Keratinocyte (primary cell): ENCODE measurements around the gene SAGE1. TPM values are rescaled to one million over a fixed set of nuclear protein-coding genes. Genes with fewer than 3 reads are reported as not detected.

Experiments used
- DNase-seq: peaks from one replicate; pipeline ENCODE4 v3.0.0-alpha.2; 2011; ENCODE audit warnings: low read depth, missing footprints, low spot score
- FAIRE-seq: peaks from 2 replicates; lab custom pipeline; 2011; peaks lifted over from hg19 to GRCh38; lab: Jason Lieb, UNC
- H2AFZ ChIP-seq: 2 replicates; pipeline ENCODE4 v1.6.0; 2012; ENCODE audit warnings: low read length, control low read depth, inconsistent platforms; ENCODE audit not compliant: control insufficient read depth
- H3K27ac ChIP-seq: 2 replicates; pipeline ENCODE4 v1.5.1; 2011; ENCODE audit warnings: low read length; ENCODE audit not compliant: control insufficient read depth, insufficient read depth
- H3K27me3 ChIP-seq: 3 replicates; pipeline ENCODE4 v1.6.0; 2011; ENCODE audit warnings: low read length; ENCODE audit not compliant: control insufficient read depth, insufficient read depth; ENCODE audit errors: extremely low read depth
- H3K36me3 ChIP-seq, 2 experiments: 2 replicates in 1 of 2; 3 replicates in 1 of 2; pipeline ENCODE4 v1.5.1; 2011; ENCODE audit warnings: low read length in 2 of 2, mild to moderate bottlenecking in 1 of 2; ENCODE audit not compliant: control insufficient read depth in 2 of 2, insufficient read depth in 2 of 2; ENCODE audit errors: extremely low read depth in 1 of 2
- H3K4me1 ChIP-seq: 3 replicates; pipeline ENCODE4 v1.5.1; 2011; ENCODE audit warnings: low read length; ENCODE audit not compliant: control insufficient read depth, insufficient read depth; ENCODE audit errors: extremely low read depth
- H3K4me2 ChIP-seq: 3 replicates; pipeline ENCODE4 v1.6.0; 2011; ENCODE audit warnings: low read depth, low read length; ENCODE audit not compliant: control insufficient read depth, insufficient read depth; ENCODE audit errors: extremely low read depth
- H3K4me3 ChIP-seq, 3 experiments: fragments of 200-600 bp in 1 of 3; sonication (generic) in 1 of 3; 2 replicates in 2 of 3; 3 replicates in 1 of 3; pipeline ENCODE4 v1.5.1; 2011 to 2016; ENCODE audit warnings: low read length in 3 of 3, mild to moderate bottlenecking in 3 of 3, control low read depth in 2 of 3, inconsistent platforms in 1 of 3, low read depth in 1 of 3, mixed read lengths in 1 of 3, mixed run types in 1 of 3, moderate library complexity in 1 of 3; ENCODE audit not compliant: control insufficient read depth in 2 of 3, insufficient read depth in 2 of 3; ENCODE audit errors: extremely low read depth in 1 of 3
- H3K79me2 ChIP-seq: 2 replicates; pipeline ENCODE4 v1.6.0; 2012; ENCODE audit warnings: low read length; ENCODE audit not compliant: control insufficient read depth, insufficient read depth
- H3K9ac ChIP-seq: 3 replicates; pipeline ENCODE4 v1.6.0; 2011; ENCODE audit warnings: low read length; ENCODE audit not compliant: control insufficient read depth, insufficient read depth; ENCODE audit errors: extremely low read depth
- H3K9me1 ChIP-seq: 3 replicates; pipeline ENCODE4 v1.6.0; 2011; ENCODE audit warnings: low read length; ENCODE audit not compliant: control insufficient read depth, insufficient read depth; ENCODE audit errors: extremely low read depth
- H3K9me3 ChIP-seq: 2 replicates; pipeline ENCODE4 v1.5.1; 2012; ENCODE audit warnings: low read depth, low read length; ENCODE audit not compliant: control insufficient read depth
- H4K20me1 ChIP-seq: 3 replicates; pipeline ENCODE4 v1.6.0; 2011; ENCODE audit warnings: low read length; ENCODE audit not compliant: control insufficient read depth, insufficient read depth; ENCODE audit errors: extremely low read depth
- EZH2 ChIP-seq: IDR thresholded peaks from one replicate; pipeline ENCODE4 v1.6.1; 2012; ENCODE audit warnings: inconsistent platforms, mild to moderate bottlenecking, low read length, moderate library complexity
- dilution Hi-C: fragments of 300-500 bp; cut with MboI; formaldehyde crosslinking; loops from one replicate; pipeline ENCODE4 v1.7.0; 2020; ENCODE audit warnings: low sequenced_read_pairs; ENCODE audit not compliant: extremely low pct_ligation_motif_present
- polyA plus RNA-seq, 5 experiments: library from polyadenylated mRNA; depleted of rRNA in 3 of 5; stranded (reverse) in 3 of 5; stranded (forward) in 1 of 5; unstranded in 1 of 5; fragments of >200 nt; gene quantifications; 1 replicate in 1 of 5; 2 replicates in 3 of 5; 3 replicates in 1 of 5; pipeline versions ENCODE4 v1.2.1 to v1.2.3, GENCODE V29; 2011 to 2012; ENCODE audit warnings: missing spikeins in 2 of 5, low read depth in 1 of 5, low replicate concordance in 1 of 5
- TF ChIP-seq, protein P1 (sequence below), 3 experiments: IDR thresholded peaks in 1 of 3; conservative IDR thresholded peaks in 1 of 3; optimal IDR thresholded peaks in 1 of 3; 2 replicates in 2 of 3; 3 replicates in 1 of 3; pipeline versions ENCODE3 to v1.5.1; 2011; ENCODE audit warnings: low read length in 3 of 3, mild to moderate bottlenecking in 3 of 3, moderate library complexity in 2 of 3, control low read depth in 1 of 3, inconsistent platforms in 1 of 3; ENCODE audit not compliant: insufficient read depth in 2 of 3; ENCODE audit errors: extremely low read depth in 1 of 3

The SAGE1 gene
- polyA plus RNA-seq, 1 donor (not counting 4 experiments of a cell fraction or from before 2014, with no cell fraction given): not detected

DNA sequence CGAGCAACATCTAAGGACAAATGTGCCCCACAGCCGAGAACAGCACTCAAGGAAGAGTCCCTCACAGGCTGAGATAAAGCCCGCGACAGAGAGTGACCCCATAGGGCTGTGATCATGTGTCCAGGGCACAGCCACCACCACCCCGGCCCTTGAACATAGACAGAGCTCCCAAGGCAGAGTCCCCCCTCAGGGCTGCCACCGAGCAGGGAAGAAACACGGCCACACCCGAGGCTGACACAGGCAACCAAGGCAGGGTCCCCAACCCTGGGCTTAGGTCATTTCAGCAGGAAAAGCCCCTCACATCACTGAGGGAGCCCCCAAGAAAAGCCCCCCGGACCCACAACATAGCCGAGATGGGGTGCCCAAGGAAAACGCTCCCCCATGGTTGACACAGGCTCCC, 735 bp upstream of the SAGE1 start:
- TF ChIP-seq, protein P1, sequence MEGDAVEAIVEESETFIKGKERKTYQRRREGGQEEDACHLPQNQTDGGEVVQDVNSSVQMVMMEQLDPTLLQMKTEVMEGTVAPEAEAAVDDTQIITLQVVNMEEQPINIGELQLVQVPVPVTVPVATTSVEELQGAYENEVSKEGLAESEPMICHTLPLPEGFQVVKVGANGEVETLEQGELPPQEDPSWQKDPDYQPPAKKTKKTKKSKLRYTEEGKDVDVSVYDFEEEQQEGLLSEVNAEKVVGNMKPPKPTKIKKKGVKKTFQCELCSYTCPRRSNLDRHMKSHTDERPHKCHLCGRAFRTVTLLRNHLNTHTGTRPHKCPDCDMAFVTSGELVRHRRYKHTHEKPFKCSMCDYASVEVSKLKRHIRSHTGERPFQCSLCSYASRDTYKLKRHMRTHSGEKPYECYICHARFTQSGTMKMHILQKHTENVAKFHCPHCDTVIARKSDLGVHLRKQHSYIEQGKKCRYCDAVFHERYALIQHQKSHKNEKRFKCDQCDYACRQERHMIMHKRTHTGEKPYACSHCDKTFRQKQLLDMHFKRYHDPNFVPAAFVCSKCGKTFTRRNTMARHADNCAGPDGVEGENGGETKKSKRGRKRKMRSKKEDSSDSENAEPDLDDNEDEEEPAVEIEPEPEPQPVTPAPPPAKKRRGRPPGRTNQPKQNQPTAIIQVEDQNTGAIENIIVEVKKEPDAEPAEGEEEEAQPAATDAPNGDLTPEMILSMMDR (optimal IDR thresholded peaks at IDR 0.05 in 1 of 3, IDR thresholded peaks at IDR 0.05 in 1 of 3, conservative IDR thresholded peaks at IDR 0.05 in 1 of 3; ENCODE audit: extremely low read depth in 1 of 3, insufficient read depth in 2 of 3, low read length in 3 of 3): no peak
- TF ChIP-seq EZH2: no peak
- no peak overlapping the region for H3K4me2 ChIP-seq
- no peak overlapping the region for H3K27ac ChIP-seq
- H3K79me2 ChIP-seq: no peaks in the 10 kb centered on the region
- no peaks in the 10 kb centered on the region for H3K27me3 ChIP-seq
- H3K9me1 ChIP-seq: no peaks in the 10 kb centered on the region
- H3K4me3 ChIP-seq: no peak overlapping the region
- peaks cover 2% of the 10 kb centered on the region for H3K9me3 ChIP-seq
- no peak for FAIRE-seq
- no peak for DNase-seq
- H4K20me1 ChIP-seq: no peaks in the 10 kb centered on the region
- dilution Hi-C loops: no loop called here
- no peak overlapping the region for H3K9ac ChIP-seq
- no peaks in the 10 kb centered on the region for H3K4me1 ChIP-seq
- no peak overlapping the region for H2AFZ ChIP-seq
- H3K36me3 ChIP-seq: no peaks in the 10 kb centered on the region

DNA sequence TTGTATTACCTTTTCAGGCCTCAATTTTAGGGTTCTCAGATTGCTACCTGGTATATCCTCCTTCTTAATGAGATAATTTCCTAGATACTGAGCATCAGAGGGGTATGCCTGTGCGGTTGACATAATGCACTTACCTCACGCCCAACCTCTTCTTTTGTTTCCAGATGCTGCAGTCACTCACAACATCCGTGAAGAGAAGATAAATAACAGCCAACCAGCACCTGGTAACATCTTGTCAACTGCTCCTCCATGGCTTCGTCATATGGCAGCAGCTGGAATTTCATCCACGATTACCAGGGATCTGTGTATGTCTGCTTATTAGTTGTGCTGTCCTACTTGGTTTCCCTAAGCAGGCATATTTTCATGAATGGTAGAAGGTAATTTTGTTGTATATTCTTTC, 16.7 kb downstream of the SAGE1 start:
- Histone ChIP-seq H4K20me1 (no peaks in the 10 kb centered on the region), H2AFZ (no peak overlapping the region), H3K9me3 (no peaks in the 10 kb centered on the region), H3K9me1 (no peaks in the 10 kb centered on the region), H3K9ac (no peak overlapping the region), H3K79me2 (no peaks in the 10 kb centered on the region), H3K36me3 (no peaks in the 10 kb centered on the region), H3K27me3 (no peaks in the 10 kb centered on the region), H3K4me1 (no peaks in the 10 kb centered on the region), H3K4me2 (no peak overlapping the region), H3K27ac (no peak overlapping the region), H3K4me3 (no peak overlapping the region)
- no peak for TF ChIP-seq EZH2
- TF ChIP-seq, protein P1 (optimal IDR thresholded peaks at IDR 0.05 in 1 of 3, IDR thresholded peaks at IDR 0.05 in 1 of 3, conservative IDR thresholded peaks at IDR 0.05 in 1 of 3; ENCODE audit: extremely low read depth in 1 of 3, insufficient read depth in 2 of 3, low read length in 3 of 3): no peak
- FAIRE-seq (no peak), DNase-seq (no peak)
- dilution Hi-C loops: no loop called here
